GM12873 (cell line): Measurements from ENCODE around the gene AOPEP.

ENCODE experiments used
- TF ChIP-seq, protein P1 (sequence below): IDR thresholded peaks from 2 replicates; pipeline ENCODE4 v1.5.1; 2012; ENCODE audit warnings: low read depth, mild to moderate bottlenecking, moderate library complexity, low read length, control low read depth; ENCODE audit not compliant: insufficient read depth; ENCODE audit errors: missing control alignments

The AOPEP gene

DNA sequence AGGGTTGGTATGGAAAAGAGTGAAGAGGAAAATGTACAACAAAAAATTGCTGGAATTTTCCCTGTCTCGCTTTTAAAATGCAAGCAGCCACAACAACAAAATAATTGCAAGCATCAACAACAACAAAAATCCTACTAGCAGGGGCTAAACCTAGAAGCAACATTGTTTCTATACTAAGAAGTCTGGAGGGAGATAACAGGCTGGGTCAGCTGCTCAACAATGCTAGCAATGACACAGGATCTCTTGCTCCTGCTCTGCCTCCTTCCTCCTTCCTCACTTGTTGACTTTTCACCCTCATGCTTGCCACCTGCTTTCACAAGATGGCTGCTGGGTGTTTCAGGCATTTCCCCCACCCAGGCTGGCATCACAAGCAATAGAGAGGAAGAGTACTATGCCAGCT lies 7.6 kb upstream of the AOPEP start:
- TF ChIP-seq, protein P1, sequence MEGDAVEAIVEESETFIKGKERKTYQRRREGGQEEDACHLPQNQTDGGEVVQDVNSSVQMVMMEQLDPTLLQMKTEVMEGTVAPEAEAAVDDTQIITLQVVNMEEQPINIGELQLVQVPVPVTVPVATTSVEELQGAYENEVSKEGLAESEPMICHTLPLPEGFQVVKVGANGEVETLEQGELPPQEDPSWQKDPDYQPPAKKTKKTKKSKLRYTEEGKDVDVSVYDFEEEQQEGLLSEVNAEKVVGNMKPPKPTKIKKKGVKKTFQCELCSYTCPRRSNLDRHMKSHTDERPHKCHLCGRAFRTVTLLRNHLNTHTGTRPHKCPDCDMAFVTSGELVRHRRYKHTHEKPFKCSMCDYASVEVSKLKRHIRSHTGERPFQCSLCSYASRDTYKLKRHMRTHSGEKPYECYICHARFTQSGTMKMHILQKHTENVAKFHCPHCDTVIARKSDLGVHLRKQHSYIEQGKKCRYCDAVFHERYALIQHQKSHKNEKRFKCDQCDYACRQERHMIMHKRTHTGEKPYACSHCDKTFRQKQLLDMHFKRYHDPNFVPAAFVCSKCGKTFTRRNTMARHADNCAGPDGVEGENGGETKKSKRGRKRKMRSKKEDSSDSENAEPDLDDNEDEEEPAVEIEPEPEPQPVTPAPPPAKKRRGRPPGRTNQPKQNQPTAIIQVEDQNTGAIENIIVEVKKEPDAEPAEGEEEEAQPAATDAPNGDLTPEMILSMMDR, result no peak

DNA sequence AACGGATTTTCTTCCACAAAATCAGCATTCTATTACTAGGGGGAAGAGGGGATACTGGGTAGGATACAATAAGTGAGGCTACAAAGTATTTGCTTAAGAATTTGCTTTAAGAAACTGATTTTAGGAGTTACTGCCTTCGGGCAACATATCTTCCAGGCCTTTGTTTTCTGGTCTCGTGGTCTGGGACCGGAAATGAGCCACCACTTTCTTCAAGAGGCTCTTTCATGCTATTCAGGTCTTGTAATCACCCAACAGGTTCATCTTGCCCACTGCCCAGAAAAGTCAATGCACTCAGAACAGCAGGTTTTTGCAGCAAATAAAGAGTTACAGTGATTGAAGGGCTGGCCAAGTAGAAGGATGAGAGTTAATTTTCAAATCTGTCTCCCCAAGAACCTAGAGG lies 6.6 kb upstream of the AOPEP start:
- TF ChIP-seq, protein P1, result no peak

DNA sequence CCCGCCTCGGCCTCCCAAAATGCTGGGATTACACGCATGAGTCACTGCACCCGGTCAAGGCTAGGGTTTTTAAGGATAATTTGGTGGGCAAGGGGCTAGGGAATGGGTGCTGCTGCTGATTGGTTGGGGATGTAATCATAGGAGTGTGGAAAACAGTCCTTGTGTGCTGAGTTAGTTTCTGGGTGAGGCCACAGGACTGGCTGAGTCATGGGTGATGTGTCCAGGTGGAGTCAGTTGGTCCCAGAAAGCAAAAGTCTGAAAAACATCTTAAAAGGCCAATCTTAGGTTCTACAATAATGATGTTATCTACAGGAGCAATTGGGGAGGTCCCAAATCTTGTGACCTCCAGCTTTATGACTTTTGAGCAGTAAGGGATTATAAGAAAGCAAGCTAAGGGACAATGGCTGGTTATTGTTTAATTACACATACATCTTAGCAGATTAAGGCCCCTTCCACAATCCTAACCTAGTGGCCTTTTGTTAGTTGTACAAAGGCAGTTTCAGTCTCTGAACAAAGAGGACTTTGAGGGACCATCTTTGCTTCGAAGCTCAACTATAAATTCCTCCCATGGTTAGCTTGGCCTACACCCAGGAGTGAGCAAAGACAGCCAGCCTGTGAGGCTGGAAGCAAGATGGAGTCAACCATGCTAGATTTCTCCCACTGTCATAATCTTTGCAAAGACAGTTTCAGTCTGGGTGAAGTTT lies 5.5 kb upstream of the AOPEP start:
- TF ChIP-seq, protein P1, result no peak

DNA sequence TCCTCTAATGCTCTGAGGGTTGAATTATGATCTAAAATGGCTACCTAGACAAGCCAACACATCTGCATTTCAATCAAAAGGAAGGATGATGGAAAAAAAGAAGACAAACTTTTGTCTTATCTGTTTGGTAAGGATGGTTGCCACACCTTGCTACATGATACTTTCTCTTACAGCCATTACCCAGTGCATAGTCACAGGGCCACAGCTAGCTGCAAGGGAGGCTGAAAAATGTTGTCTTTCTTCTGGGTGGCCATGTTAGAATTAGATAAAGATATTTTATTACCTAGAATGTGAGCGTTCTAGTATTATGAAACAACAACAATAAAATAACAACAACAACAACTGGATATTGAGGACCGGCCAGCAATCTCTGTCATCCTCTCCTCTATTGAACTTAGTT lies 4.7 kb upstream of the AOPEP start:
- TF ChIP-seq, protein P1, result no peak

DNA sequence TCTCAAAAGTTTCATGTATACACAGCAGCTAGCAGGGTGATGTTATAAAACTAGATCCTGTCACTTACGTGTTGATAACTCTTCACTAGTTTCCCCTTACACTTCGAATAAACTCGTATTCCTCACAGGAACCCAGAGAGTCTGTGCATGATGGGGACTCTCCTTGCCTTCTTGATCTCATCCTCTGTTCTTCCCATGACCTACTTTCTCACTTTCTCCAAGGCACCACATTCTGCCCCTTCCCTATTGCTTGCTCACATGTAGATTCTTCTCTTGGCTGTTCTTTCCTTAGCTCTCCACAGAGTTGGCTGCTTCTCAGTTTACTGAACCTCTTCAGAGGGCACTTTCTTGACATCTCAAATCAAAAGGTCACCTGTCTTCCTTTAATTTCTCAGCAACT lies 1.2 kb upstream of the AOPEP start:
- TF ChIP-seq, protein P1, result no peak

DNA sequence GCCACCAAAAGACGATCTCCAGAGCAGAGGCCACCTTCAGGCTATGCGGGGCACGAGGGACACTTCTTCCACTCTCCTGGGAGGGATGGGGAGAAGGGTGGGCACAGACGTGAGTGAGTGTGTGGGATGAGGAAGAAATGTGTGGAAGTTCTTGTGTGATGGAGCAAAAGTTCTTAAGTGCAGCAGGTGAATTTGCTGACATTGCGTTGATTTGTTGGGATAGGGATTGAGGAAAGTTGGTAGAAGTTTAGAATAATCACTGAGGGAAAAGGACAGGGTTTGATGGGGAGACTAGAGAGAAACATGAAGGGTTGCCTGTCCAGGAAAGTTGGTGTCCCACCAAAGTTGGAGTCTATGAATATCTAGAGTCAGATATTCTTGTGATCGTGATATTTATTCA lies 2.2 kb downstream of the AOPEP start:
- TF ChIP-seq, protein P1, result no peak

DNA sequence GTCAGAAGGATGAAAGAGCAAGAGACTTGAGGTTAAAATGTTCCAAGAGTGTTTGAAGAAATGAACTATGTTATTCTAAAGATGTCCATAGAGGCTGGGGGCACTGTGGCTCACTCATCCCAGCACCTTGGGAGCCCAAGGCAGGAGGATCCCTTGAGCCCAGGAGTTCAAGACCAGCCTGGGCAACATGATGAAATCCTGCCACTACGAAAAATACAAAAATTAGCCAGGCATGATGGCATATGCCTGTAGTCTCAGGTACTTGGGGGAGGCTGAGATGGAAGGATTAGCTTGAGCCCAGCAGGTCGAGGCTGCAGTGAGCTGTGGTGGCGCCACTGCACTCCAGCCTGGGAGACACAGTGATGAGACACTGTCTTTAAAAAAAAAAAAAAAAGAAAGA lies 2.7 kb downstream of the AOPEP start:
- TF ChIP-seq, protein P1, result peak; percentile 11
